GM21390 (cell line): ENCODE measurements around the gene PRC1.
A peak's percentile ranks its signal among the peaks of the same experiment; 100 is the strongest.

Source experiments
- ATAC-seq: cut with Tn5 transposase; IDR thresholded peaks from one replicate; pipeline ENCODE4 v1.9.1; 2021; ENCODE audit not compliant: unreplicated experiment

PRC1 gene

DNA sequence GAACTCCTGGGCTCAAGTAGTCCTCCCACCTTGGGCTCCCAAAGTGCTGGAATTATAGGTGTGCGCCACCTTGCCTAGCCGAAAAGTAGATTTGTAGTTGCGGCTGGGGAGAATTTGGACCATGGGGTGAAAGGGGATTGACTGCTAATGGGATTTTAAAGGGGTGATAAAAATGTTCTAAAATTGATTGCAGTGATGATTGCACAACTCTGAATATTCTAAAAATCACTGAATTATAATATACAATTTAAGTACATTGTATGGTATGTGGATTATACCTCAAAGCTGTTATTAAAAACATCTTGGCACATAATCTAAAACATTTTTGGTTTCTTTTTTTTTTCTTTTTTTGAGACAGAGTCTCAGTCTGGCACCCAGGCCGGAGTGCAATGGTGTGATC, 3.9 kb downstream of the PRC1 start:
- no peak for ATAC-seq

GRCh38 chr15:90989040-90989768, 5.1 kb downstream of the PRC1 start:
- no peak for ATAC-seq

- ATAC-seq, result no peak
Observed at GRCh38 chr15:90988296-90988695, 6.0 kb downstream of the PRC1 start.

DNA sequence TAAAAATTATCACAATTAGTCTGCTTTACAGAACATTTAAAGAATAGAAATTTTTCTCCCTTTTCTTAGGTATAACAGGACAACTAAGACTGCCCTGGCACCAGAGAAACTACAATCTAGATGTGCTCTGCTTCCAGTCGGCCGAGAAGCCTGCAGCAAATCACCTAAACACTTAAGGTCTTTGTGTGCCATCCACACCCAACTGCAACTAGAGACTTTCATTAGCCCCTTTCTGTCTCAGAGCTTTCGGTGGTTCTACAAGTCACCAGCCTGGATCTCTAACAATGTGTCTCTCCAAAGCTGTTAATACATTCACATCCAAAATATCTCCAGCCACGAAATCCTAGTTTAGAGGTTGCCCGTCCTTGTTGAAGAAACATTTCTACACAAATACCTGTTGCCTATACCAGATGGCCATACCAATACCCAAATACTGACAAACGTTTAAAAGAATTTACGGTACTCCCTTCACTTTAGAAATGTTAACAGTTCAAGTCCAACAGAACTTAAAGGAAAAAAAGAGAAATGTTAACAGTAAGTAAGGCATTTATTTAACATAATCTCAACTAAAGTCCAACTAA, 6.7 kb downstream of the PRC1 start:
- ATAC-seq, result no peak

DNA sequence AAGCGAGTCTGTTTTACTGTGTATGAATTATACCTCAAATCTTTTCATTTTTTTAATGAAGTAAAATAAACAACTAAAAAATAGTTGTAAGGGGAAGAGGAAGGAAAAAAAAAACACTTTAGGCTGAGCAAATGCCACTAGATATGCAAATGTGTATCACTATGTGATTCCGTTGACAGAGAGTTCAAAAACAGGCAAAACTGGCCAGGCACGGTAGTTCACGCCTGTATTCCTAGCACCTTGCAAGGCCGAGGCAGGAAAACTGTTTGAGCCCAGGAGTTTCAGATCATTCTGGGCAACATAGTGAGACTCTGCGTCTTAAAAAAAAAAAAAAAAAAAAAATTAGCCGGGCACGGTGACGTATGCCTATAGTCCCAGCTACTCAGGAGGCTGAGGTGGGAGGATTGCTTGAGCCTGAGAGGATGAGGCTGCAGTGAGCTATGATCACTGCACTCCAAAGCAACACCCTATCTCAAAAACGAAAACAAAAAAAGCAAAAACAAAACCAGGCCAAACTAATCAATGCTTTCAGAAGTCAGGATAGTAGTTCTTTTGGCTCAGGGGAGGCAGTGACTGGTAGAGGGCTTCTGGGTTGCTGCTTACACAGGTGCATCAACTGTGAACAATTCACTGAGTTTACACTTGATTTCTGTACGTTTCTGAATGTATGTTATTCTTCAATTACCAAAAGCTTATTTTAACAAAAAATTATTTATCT, 7.4 kb downstream of the PRC1 start:
- ATAC-seq, result peak; percentile 62

DNA sequence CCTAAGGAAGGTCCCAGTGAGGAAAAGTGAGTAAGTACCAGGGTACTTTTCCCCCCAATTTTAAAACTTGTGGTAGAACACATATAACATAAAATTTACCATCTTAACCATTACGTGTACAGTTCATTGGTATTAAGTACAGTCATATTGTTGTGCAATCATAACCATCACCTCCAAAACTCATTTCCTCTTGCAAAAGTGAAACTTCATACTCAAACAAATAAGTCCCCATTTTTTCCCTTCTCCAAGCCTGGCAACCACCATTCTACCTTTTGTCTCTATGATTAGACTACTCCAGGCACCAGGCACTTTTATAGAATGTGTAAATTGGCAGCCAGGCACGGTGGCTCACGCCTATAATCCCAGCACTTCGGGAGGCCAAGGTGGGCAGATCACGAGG, 12.2 kb downstream of the PRC1 start:
- peak; percentile 45 for ATAC-seq

DNA sequence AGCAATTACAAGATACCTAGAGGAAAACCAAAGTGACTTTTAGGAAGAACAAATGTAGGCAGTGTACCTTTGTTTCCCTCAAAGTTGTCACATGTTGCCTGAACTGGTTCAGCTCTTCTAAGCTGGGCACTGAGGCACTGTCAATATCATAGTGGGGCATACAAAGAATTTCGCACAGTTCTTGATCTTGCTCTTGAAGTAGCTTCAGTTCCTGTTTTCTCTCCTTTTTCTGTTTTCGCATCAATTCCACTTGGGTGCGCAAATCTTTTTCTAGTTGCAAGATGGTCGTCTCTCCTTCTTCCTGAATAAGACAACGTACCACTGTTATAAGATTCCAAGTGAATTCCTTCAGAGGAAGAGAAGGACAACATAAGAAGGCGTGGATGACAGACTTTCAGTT, 12.7 kb downstream of the PRC1 start:
- peak; percentile 86 for ATAC-seq

DNA sequence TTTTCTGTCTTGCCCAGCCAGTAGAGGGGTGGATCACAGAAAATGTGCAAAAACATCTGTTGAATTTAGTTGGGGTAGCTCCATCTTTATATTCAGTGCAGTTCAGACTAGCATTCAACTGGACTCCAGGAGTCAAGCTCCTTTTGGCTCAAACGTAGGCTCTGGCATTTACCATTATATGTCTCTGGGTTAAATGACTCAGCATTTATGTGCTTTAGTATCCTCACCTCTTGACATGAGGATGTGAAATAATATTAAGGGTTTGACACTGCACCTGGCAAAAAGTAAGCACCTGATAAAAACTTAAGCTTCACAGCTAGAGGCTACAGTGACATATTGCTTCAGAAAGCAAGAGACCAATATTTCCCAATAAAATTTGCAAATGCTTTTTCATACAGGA, 14.8 kb downstream of the PRC1 start:
- ATAC-seq, result no peak

DNA sequence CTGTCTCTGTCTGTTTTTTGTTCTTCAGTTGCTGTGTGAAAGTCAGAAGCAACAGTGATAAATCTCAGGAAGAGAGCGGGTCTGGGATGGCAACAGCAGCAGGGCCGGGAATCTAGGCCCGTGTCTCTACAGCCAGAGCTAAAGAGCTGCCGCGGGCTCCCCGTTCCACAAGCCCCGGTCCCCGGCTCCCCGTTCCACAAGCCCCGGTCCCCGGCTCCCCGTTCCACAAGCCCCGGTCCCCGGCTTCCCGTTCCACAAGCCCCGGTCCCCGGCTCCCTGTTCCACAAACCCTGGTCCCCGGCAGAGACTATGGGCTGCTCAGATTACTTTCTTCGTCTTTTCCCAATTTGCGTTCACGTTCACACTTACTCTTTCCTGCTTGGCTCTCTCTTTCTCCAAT, 20.1 kb downstream of the PRC1 start:
- no peak for ATAC-seq

- ATAC-seq, result no peak
Observed at GRCh38 chr15:90972133-90972532, 22.2 kb downstream of the PRC1 start.

- no peak for ATAC-seq
Observed at GRCh38 chr15:90970274-90970673, 24.1 kb downstream of the PRC1 start.

DNA sequence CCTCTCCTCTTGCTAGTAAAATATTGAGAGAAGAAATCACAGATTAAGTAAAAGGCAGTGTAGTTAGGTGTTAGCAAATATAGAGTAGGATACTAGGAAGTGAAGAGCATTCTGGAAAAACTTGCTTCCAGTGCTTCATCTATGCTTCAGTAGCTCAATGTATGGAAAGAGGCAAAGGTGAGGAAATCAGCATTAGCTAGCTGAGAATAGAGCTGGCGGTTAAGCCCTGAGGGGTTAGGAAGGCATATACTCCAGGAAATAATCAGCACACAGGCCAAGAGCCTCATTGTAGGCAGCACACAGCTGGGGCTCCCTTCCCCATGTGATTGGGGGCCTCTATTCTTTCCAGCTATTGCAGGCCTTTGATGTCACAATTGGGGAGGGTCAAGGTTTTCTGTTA, 25.9 kb downstream of the PRC1 start:
- ATAC-seq, result no peak

GRCh38 chr15:90967206-90967605, 27.1 kb downstream of the PRC1 start:
- no peak for ATAC-seq

DNA sequence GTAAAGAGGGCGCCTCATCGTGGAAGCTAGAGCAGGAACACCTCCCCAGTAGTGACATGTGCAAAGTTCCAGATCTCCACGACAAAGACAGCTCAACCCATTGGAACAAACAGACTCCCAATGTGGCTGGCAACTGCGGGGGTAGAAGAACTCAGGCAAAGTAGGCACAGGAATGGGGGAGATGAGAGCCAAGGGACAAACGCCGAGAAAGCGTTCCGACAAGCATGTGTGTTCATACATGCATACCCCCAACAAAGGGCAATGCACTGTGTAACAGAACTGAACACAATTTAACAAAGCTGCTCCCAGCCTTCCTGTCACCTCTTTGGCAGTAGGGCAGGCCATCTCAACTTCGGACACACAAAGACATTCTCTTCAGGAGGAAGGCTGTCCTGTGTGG, 28.1 kb downstream of the PRC1 start:
- no peak for ATAC-seq

GRCh38 chr15:90962021-90962420, 32.3 kb downstream of the PRC1 start:
- no peak for ATAC-seq

DNA sequence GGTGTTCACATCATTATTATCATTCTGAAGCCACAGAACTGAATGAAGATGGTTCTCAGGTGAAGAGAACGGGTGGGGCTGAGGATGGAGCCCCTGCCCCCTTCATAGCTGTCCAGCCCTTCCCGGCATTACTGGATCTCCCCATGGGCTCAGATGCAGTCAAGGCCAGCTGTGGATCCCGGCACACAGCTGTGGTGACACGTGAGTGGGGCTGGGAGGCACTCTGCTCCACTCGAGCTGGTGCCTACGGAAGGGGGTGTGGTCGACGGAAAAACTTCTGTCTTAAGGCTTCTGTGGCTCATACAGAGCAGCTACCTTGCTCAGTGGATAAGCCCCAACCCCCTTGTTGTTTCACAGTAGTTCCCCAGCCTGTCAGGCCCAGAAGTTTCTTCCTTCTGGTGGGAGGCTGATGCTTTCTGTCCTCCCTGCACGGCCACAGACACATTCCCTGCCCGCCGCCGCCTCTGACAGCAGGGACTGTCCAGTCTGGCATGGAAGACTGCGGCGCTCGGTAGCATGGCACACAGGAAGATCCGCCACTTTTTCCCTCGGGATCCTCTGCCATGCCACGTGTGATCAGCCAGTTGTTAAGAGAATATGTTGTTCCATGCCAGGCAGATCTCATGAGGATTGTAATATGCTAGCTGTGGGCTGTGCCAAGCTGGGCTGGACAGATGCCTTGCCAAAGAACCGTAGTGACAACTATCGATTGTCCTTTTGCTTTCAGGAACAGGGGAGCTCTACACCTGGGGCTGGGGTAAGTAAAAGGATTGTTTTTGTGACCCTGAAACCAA, 33.8 kb downstream of the PRC1 start:
- no peak for ATAC-seq

DNA sequence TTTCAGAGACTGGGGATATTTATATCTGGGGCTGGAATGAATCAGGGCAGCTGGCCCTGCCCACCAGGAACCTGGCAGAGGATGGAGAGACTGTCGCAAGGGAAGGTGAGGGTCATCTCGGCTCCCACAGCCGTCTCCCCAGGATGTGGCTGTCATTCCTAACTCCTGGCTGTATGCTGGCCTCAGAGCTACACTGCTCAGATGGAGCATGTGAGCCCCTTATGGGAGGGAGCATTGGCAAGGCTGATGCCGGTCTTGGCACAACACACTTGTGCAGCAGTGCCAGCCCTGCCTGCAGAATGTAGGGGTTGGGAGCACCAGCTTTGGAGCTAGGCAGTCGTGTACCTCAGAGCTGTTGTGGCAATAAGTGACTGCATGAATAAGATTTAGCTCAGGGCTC, 34.4 kb downstream of the PRC1 start:
- no peak for ATAC-seq

- no peak for ATAC-seq
Observed at GRCh38 chr15:90959028-90959595, 35.2 kb downstream of the PRC1 start.

DNA sequence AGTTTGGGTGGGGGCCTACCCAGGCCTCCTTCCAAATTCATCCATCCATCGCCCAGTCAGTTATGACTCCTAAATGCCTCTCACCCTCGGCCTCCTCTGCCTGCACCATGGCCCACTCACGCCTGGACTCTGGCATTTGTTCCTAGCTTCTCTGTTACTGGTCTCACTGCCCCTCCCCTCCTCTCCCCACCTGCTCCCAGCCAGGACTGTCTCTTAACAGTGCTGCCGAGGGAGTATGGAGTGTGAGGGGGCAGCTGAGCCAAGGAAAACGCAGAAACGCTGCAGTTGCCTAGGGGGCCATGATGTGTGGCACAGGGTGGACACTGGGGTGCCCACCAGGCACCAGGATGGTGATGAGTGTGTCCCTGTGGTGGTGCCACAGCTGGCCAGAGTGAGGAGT, 36.5 kb downstream of the PRC1 start:
- no peak for ATAC-seq

DNA sequence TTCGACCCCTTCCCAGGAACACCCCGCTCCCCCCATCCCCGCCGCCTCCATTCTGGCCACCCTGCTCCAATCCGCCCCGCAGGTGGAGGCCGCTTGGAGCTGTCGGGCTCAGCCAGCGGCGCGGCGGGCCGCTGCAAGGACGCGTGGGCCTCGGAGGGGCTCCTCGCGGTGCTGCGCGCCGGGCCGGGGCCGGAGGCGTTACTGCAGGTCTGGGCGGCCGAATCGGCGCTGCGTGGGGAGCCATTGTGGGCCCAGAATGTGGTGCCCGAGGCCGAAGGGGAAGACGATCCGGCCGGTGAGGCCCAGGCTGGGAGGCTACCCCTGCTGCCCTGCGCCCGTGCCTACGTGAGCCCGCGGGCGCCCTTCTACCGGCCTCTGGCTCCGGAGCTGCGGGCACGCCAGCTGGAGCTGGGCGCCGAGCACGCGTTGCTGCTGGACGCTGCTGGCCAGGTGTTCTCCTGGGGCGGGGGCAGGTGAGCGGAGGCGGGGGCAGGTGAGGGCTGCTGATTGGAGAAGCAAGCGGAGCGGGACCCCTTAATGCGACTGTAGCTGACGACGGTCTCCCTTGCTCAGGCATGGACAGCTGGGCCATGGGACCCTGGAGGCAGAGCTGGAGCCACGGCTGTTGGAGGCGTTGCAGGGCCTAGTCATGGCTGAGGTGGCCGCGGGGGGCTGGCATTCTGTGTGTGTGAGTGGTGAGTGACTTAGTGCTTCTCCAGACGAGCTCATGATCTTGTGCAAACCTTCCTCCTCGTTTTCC, 37.1 kb downstream of the PRC1 start:
- no peak for ATAC-seq
